Hepatocyte (in vitro differentiated cells): ENCODE data around the gene SYCE1L.

Experiments
- EZH2 ChIP-seq: fragments of 200-600 bp; sonication (generic); IDR thresholded peaks from 2 replicates; pipeline ENCODE4 v1.6.1; 2016; ENCODE audit warnings: antibody characterized with exemption, mild to moderate bottlenecking, borderline replicate concordance
- TF ChIP-seq, protein P1 (sequence below): fragments of 200-600 bp; sonication (generic); IDR thresholded peaks from 2 replicates; pipeline ENCODE4 v1.5.1; 2016; ENCODE audit warnings: antibody characterized with exemption, mild to moderate bottlenecking; ENCODE audit not compliant: poor library complexity

GRCh38 chr16:77207030-77207429 is 7.8 kb downstream of the SYCE1L start:
- no peak for TF ChIP-seq EZH2
- TF ChIP-seq, protein P1, sequence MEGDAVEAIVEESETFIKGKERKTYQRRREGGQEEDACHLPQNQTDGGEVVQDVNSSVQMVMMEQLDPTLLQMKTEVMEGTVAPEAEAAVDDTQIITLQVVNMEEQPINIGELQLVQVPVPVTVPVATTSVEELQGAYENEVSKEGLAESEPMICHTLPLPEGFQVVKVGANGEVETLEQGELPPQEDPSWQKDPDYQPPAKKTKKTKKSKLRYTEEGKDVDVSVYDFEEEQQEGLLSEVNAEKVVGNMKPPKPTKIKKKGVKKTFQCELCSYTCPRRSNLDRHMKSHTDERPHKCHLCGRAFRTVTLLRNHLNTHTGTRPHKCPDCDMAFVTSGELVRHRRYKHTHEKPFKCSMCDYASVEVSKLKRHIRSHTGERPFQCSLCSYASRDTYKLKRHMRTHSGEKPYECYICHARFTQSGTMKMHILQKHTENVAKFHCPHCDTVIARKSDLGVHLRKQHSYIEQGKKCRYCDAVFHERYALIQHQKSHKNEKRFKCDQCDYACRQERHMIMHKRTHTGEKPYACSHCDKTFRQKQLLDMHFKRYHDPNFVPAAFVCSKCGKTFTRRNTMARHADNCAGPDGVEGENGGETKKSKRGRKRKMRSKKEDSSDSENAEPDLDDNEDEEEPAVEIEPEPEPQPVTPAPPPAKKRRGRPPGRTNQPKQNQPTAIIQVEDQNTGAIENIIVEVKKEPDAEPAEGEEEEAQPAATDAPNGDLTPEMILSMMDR = no peak
